Tibial artery (tissue), 4 donors: ENCODE measurements around the gene GALNT17.

Source experiments
- DNase-seq, 2 donors: peaks; one replicate each; pipeline ENCODE4 v3.0.0-alpha.2; 2019
- H3K27ac ChIP-seq, 2 donors: fragments of 200-600 bp; sonication (generic) in 1 of 2; 1 replicate in 1 of 2; 2 replicates in 1 of 2; pipeline ENCODE4 v1.5.1; 2018 to 2019; ENCODE audit warnings: mild to moderate bottlenecking in 1 of 2
- H3K27me3 ChIP-seq, 2 donors: fragments of 200-600 bp; sonication (generic) in 1 of 2; one replicate each; pipeline versions ENCODE4 v1.5.1 to v1.6.0; 2016 to 2019
- H3K36me3 ChIP-seq, 3 donors: fragments of 200-600 bp; sonication (generic) in 2 of 3; one replicate each; pipeline ENCODE4 v1.5.1; 2016 to 2019; ENCODE audit warnings: mild to moderate bottlenecking in 2 of 3
- H3K4me1 ChIP-seq, 4 donors: fragments of 200-600 bp; sonication (generic) in 2 of 4; 1 replicate in 3 of 4; 2 replicates in 1 of 4; pipeline ENCODE4 v1.5.1; 2016 to 2019
- H3K4me3 ChIP-seq, 2 donors: fragments of 200-600 bp; sonication (generic) in 1 of 2; 1 replicate in 1 of 2; 2 replicates in 1 of 2; pipeline ENCODE4 v1.5.1; 2018 to 2019; ENCODE audit warnings: mild to moderate bottlenecking in 2 of 2
- H3K9me3 ChIP-seq, 3 donors: fragments of 200-600 bp; sonication (generic) in 1 of 3; one replicate each; pipeline ENCODE4 v1.5.1; 2016 to 2019
- intact Hi-C: fragments of 100-400 bp; cut with DNase I; formaldehyde crosslinking; loops from one replicate; pipeline ENCODE4 v1.15.0; 2023; ENCODE audit warnings: low total_unique reads
- TF ChIP-seq, protein P1 (sequence below), 2 experiments: fragments of 200-600 bp in 1 of 2; fragments of 450-650 bp in 1 of 2; IDR thresholded peaks; one replicate each; pipeline ENCODE4 v1.5.1; 2017 to 2019; ENCODE audit warnings: antibody characterized with exemption in 2 of 2, mild to moderate bottlenecking in 1 of 2, moderate library complexity in 1 of 2

The GALNT17 gene

DNA sequence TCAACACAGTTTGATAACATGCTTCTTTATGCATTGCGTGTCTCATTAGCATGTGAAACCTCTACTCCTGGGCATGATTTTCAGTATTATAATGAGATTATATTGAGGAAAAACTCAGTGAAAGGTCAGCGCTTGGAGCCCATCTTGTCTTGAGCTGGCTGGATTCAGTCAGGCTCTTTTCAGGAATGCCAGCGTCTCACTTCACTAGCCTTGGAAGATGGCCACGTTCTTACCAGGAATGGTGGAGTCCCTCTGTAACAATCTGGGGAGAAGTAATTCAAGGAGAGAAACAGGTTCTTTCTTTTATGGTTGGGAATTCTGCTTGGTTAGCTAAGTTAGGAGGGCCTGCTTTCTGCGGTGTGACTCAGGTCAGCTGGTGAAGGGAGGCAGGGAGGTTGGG lies 241.0 kb downstream of the GALNT17 start:
- Histone ChIP-seq H3K27ac (no peak overlapping the region), H3K4me3 (no peak overlapping the region), H3K36me3 (no peaks in the 10 kb centered on the region), H3K4me1 (peaks cover 0 to 10% (median 7%) of the 10 kb centered on the region in 4 donors), H3K9me3 (peaks cover 0 to 8% (median 0%) of the 10 kb centered on the region in 3 donors), H3K27me3 (no peaks in the 10 kb centered on the region)
- intact Hi-C loops, result no loop called here
- TF ChIP-seq, protein P1, sequence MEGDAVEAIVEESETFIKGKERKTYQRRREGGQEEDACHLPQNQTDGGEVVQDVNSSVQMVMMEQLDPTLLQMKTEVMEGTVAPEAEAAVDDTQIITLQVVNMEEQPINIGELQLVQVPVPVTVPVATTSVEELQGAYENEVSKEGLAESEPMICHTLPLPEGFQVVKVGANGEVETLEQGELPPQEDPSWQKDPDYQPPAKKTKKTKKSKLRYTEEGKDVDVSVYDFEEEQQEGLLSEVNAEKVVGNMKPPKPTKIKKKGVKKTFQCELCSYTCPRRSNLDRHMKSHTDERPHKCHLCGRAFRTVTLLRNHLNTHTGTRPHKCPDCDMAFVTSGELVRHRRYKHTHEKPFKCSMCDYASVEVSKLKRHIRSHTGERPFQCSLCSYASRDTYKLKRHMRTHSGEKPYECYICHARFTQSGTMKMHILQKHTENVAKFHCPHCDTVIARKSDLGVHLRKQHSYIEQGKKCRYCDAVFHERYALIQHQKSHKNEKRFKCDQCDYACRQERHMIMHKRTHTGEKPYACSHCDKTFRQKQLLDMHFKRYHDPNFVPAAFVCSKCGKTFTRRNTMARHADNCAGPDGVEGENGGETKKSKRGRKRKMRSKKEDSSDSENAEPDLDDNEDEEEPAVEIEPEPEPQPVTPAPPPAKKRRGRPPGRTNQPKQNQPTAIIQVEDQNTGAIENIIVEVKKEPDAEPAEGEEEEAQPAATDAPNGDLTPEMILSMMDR (IDR thresholded peaks at IDR 0.05), result no peak
- DNase-seq, result no peak

DNA sequence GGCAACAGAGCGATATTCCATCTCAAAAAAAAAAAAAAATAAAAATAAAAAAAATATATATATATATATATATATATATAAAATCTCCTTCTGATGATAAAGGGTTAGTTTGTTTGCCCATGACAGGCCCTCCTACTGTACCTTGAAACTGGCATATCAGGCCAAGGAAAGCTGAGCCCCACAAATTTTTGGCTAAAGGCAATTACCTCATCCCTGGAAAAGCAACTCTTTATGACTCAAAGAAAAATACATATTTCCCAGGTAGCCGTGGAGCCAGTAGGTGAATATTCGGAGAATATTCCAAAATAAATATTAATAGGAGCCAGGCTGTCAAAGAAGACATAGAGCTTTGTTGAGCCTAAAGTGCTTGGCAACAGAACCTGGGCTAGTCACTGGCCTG lies 245.1 kb downstream of the GALNT17 start:
- peaks cover 0 to 9% (median 6%) of the 10 kb centered on the region in 3 donors for H3K9me3 ChIP-seq
- H3K4me3 ChIP-seq, result no peak overlapping the region
- no peaks in the 10 kb centered on the region for H3K27me3 ChIP-seq
- DNase-seq, result no peak
- peaks cover 0 to 10% (median 7%) of the 10 kb centered on the region in 4 donors for H3K4me1 ChIP-seq
- TF ChIP-seq, protein P1 (IDR thresholded peaks at IDR 0.05), result no peak
- no peak overlapping the region for H3K27ac ChIP-seq
- no peaks in the 10 kb centered on the region for H3K36me3 ChIP-seq
- intact Hi-C loops, result no loop called here

DNA sequence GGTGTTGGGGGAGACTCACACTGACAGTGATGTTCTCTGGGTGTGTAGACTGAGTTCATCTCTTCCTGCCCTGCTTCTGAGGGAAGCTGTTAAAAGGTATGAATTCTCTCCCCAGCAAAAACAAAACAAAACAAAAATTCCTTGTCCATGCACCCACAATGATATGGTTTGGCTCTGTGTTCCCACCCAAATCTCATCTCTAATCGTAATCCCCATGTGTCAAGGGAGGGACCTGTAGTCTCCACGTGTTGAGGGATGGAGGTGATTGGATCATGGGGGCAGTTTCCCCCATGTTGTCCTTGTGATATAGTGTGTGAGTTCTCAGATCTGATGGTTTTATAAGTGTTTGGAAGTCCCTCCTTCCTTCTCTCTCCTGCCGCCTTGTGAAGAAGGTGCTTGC lies 245.5 kb downstream of the GALNT17 start:
- Histone ChIP-seq H3K4me3 (no peak overlapping the region), H3K36me3 (no peaks in the 10 kb centered on the region), H3K4me1 (peaks cover 0 to 10% (median 7%) of the 10 kb centered on the region in 4 donors), H3K27ac (no peak overlapping the region), H3K27me3 (no peaks in the 10 kb centered on the region), H3K9me3 (peaks cover 0 to 9% (median 6%) of the 10 kb centered on the region in 3 donors)
- intact Hi-C loops, result no loop called here
- TF ChIP-seq, protein P1 (IDR thresholded peaks at IDR 0.05), result no peak
- no peak for DNase-seq

DNA sequence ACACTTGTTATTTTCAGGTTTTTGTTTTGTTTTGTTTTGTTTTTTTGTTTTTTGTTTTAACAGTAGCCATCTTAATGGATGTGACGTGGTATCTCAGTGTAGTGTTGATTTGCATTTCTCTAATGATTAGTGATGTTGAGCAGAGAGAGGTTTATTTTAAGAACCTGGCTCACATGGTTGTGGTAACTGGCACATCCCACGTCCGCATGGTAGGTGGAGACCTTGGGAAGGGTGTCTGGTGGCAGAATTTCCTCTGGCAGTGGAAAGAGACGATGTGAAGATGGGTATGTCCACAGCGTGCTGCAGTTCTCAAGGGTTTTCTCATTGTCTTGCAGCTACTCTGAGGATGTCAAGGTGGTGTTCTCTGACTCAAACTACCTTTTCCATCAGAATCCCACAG lies 252.2 kb downstream of the GALNT17 start:
- intact Hi-C loops, result no loop called here
- H3K9me3 ChIP-seq, result peaks cover 0 to under 1% (median 0%) of the 10 kb centered on the region in 3 donors
- TF ChIP-seq, protein P1 (IDR thresholded peaks at IDR 0.05), result no peak
- no peak overlapping the region for H3K4me3 ChIP-seq
- no peak for DNase-seq
- H3K4me1 ChIP-seq, result no peaks in the 10 kb centered on the region
- no peaks in the 10 kb centered on the region for H3K27me3 ChIP-seq
- no peak overlapping the region for H3K27ac ChIP-seq
- H3K36me3 ChIP-seq, result no peaks in the 10 kb centered on the region

DNA sequence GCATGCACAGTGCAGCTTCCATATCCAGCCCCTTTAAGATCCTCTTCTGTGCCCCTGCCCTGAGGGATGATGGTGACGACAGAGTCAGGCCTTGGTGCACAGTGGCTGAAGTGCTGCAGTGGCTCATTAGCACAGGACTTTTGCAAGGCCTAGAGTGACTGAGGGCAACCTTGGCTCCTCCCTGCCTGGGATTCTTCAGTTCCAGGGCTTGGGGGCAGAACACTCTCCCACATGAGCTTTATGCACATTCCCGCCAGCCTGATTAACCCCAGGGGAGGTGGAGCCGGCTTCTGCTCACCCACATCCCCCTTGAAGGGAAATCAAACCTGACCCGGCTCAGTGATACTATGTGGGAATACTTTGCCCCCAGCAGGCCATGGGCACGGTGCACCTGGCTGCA lies 253.4 kb downstream of the GALNT17 start:
- intact Hi-C loops, result no loop called here
- DNase-seq, result no peak
- H3K4me3 ChIP-seq, result no peak overlapping the region
- H3K27ac ChIP-seq, result no peak overlapping the region
- H3K9me3 ChIP-seq, result no peaks in the 10 kb centered on the region
- no peaks in the 10 kb centered on the region for H3K27me3 ChIP-seq
- no peaks in the 10 kb centered on the region for H3K36me3 ChIP-seq
- no peaks in the 10 kb centered on the region for H3K4me1 ChIP-seq
- TF ChIP-seq, protein P1 (IDR thresholded peaks at IDR 0.05), result no peak
